Smooth muscle cell (in vitro differentiated cells): ENCODE results near the gene SLC25A4. TPM values are rescaled to one million over a fixed set of nuclear protein-coding genes. Genes with fewer than 3 reads are reported as not detected.
A peak's percentile ranks its signal among the peaks of the same experiment; 100 is the strongest.

Source experiments
- DNase-seq: peaks from one replicate; lab custom pipeline; 2025; ENCODE audit not compliant: unreplicated experiment; lab: John Stamatoyannopoulos, UW
- H2AFZ ChIP-seq: fragments of 200-600 bp; sonication (generic); 2 replicates; pipeline ENCODE4 v1.6.0; 2016; ENCODE audit warnings: antibody characterized with exemption, low read depth, mild to moderate bottlenecking
- H3F3A ChIP-seq: fragments of 200-600 bp; sonication (generic); 2 replicates; pipeline ENCODE4 v1.6.0; 2017; ENCODE audit warnings: antibody characterized with exemption, low read depth
- H3K27ac ChIP-seq: fragments of 200-600 bp; sonication (generic); 2 replicates; pipeline ENCODE4 v1.5.1; 2016; ENCODE audit warnings: low read depth, mild to moderate bottlenecking
- H3K27me3 ChIP-seq: fragments of 200-600 bp; sonication (generic); 2 replicates; pipeline ENCODE4 v1.6.1; 2016; ENCODE audit warnings: low read depth, mild to moderate bottlenecking
- H3K36me3 ChIP-seq: fragments of 200-600 bp; sonication (generic); 2 replicates; pipeline ENCODE4 v1.5.1; 2016; ENCODE audit warnings: low read depth
- H3K4me1 ChIP-seq: fragments of 200-600 bp; sonication (generic); 2 replicates; pipeline ENCODE4 v1.5.1; 2016; ENCODE audit warnings: low read depth
- H3K4me2 ChIP-seq: fragments of 200-600 bp; sonication (generic); 2 replicates; pipeline ENCODE4 v1.6.0; 2016; ENCODE audit warnings: mild to moderate bottlenecking
- H3K4me3 ChIP-seq: fragments of 200-600 bp; sonication (generic); 2 replicates; pipeline ENCODE4 v1.5.1; 2016; ENCODE audit warnings: mild to moderate bottlenecking
- H3K79me2 ChIP-seq: fragments of 200-600 bp; sonication (generic); 2 replicates; pipeline ENCODE4 v1.6.0; 2016; ENCODE audit warnings: low read depth, mild to moderate bottlenecking
- H3K9ac ChIP-seq: fragments of 200-600 bp; sonication (generic); 2 replicates; pipeline ENCODE4 v1.6.0; 2016; ENCODE audit warnings: low read depth
- H3K9me3 ChIP-seq: fragments of 200-600 bp; sonication (generic); replicated peaks from 2 replicates; pipeline ENCODE4 v1.5.1; 2016; ENCODE audit warnings: low read depth
- H4K20me1 ChIP-seq: fragments of 200-600 bp; sonication (generic); 2 replicates; pipeline ENCODE4 v1.6.0; 2016; ENCODE audit warnings: low read depth
- CTCF ChIP-seq: fragments of 200-600 bp; sonication (generic); IDR thresholded peaks from 2 replicates; pipeline ENCODE4 v1.5.1; 2017; ENCODE audit warnings: borderline replicate concordance, mild to moderate bottlenecking, antibody characterized with exemption; ENCODE audit not compliant: insufficient read depth, poor library complexity, severe bottlenecking
- WGBS: methylation state at CpG from one replicate; pipeline ENCODE4 v1.1.7; 2016; ENCODE audit warnings: low lambda C conversion rate; 5-methylcytosine and 5-hydroxymethylcytosine counted together
- polyA plus RNA-seq: library from polyadenylated mRNA; unstranded; fragments of >200 nt; fragmentation: Nextera tagmentation; extraction: Ambion mirVana; gene quantifications from 2 replicates; pipeline ENCODE4 v1.2.1, GENCODE V29; 2016
- total RNA-seq: library from RNA; depleted of rRNA; stranded (reverse); fragments of >200 nt; gene quantifications from 2 replicates; pipeline ENCODE4 v1.2.3, GENCODE V29; 2014

The SLC25A4 gene
- total and polyA plus RNA-seq, 2 experiments from 2014 or later, result 16.0 to 19.0 TPM

DNA sequence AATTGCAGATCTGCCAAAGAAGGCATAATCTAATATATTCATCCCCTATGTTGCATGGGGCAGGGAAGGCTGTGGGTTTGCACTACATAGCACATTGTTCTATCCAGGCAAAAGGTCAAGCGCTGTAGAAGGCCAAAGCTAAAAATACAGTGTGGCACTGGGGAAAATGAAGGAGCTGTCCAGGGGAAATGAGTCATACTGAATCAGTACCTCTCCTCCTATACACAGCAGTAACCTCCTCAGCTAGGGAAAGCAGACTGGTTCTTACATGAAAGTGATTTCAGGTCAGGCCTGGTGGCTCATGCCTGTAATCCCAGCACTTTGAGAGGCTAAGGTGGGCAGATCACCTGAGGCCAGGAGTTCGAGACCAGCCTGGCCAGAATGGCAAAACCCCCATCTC lies 31.0 kb upstream of the SLC25A4 start:
- Histone ChIP-seq H3K27me3 (no peaks in the 10 kb centered on the region), H3F3A (peaks cover 10% of the 10 kb centered on the region), H4K20me1 (no peaks in the 10 kb centered on the region), H3K9me3 (no peaks in the 10 kb centered on the region), H3K4me1 (peaks cover 8% of the 10 kb centered on the region), H2AFZ (no peak overlapping the region), H3K4me2 (no peak overlapping the region), H3K27ac (no peak overlapping the region), H3K4me3 (no peak overlapping the region), H3K36me3 (no peaks in the 10 kb centered on the region), H3K9ac (no peak overlapping the region), H3K79me2 (no peaks in the 10 kb centered on the region)
- no peak for TF ChIP-seq CTCF
- 48% methylated on average over 2 of the region's 2 CpGs for WGBS
- no peak for DNase-seq

DNA sequence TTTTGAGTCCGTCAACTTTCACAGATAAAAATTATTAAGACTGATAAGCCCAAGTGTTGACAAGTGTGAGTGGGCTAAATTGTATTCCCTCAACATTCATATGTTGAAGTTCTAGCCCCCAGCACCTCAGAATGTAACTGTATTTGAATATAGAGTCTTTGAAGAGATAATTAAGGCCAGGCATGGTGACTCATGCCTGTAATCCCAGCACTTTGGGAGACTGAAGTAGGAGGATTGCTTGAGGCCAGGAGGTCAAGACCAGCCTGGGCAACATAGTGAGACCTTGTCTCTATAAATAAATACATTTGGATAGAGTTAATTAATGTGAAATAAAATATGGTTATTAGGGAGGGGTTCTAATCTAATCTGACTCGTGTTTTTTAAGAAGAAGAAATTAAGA lies 29.7 kb upstream of the SLC25A4 start:
- Histone ChIP-seq H3K36me3 (no peaks in the 10 kb centered on the region), H3K4me3 (no peak overlapping the region), H3K27ac (no peak overlapping the region), H3K4me2 (no peak overlapping the region), H3F3A (peaks cover 10% of the 10 kb centered on the region), H3K9me3 (no peaks in the 10 kb centered on the region), H3K27me3 (no peaks in the 10 kb centered on the region), H3K4me1 (peaks cover 8% of the 10 kb centered on the region), H3K79me2 (no peaks in the 10 kb centered on the region), H3K9ac (no peak overlapping the region), H2AFZ (no peak overlapping the region), H4K20me1 (no peaks in the 10 kb centered on the region)
- no peak for TF ChIP-seq CTCF
- DNase-seq, result no peak
- WGBS, result 69% methylated on average over 2 of the region's 2 CpGs

DNA sequence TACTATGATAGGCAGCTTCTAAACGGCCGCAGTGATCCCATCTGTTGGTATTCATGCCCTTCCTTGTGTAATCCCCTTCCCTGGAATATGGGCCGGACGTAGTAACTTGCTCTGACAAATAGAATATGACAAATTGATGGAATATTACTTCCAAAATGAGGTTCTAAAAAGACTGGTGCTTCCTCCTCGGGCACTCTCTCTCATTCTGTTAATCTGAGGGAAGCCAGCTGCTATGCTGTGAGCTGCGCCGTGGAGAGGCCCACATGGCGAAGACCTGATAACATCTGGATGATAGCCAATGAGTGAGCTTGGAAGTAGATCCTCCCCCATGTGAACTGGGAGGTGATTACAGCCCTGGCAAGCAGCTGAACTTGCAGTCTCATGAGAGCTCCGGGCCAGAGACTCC lies 27.2 kb upstream of the SLC25A4 start:
- no peaks in the 10 kb centered on the region for H3K9me3 ChIP-seq
- no peaks in the 10 kb centered on the region for H3K79me2 ChIP-seq
- H3K36me3 ChIP-seq, result no peaks in the 10 kb centered on the region
- H3K27ac ChIP-seq, result no peak overlapping the region
- peak overlapping the region; percentile 68 for H3K4me2 ChIP-seq
- 29% methylated on average over 9 of the region's 9 CpGs for WGBS
- H2AFZ ChIP-seq, result no peak overlapping the region
- H3K9ac ChIP-seq, result no peak overlapping the region
- H3F3A ChIP-seq, result peaks cover 10% of the 10 kb centered on the region
- TF ChIP-seq CTCF, result no peak
- peaks cover 8% of the 10 kb centered on the region for H3K4me1 ChIP-seq
- no peak overlapping the region for H3K4me3 ChIP-seq
- H4K20me1 ChIP-seq, result no peaks in the 10 kb centered on the region
- no peaks in the 10 kb centered on the region for H3K27me3 ChIP-seq
- DNase-seq, result peak; percentile 7

- 84% methylated on average over 7 of the region's 7 CpGs for WGBS
- Histone ChIP-seq H3K79me2 (no peaks in the 10 kb centered on the region), H3K27ac (no peak overlapping the region), H3K9me3 (no peaks in the 10 kb centered on the region), H4K20me1 (no peaks in the 10 kb centered on the region), H3K9ac (no peak overlapping the region), H3K4me2 (no peak overlapping the region), H3K36me3 (no peaks in the 10 kb centered on the region), H3F3A (peaks cover 10% of the 10 kb centered on the region), H3K4me3 (no peak overlapping the region), H3K27me3 (no peaks in the 10 kb centered on the region), H2AFZ (no peak overlapping the region), H3K4me1 (peaks cover 8% of the 10 kb centered on the region)
- DNase-seq, result no peak
- no peak for TF ChIP-seq CTCF
Observed at GRCh38 chr4:185117300-185117934, 25.6 kb upstream of the SLC25A4 start.
